Prostate gland (tissue), 2 donors: Measurements from ENCODE around the gene SSTR3.

Experiments
- CTCF ChIP-seq, 4 experiments: fragments of 200-600 bp in 2 of 4; fragments of 450-650 bp in 2 of 4; sonication (generic) in 2 of 4; IDR thresholded peaks; 1 replicate in 3 of 4; 2 replicates in 1 of 4; pipeline ENCODE4 v1.5.1; 2016 to 2019; ENCODE audit warnings: antibody characterized with exemption in 4 of 4, mild to moderate bottlenecking in 2 of 4, moderate library complexity in 2 of 4
- POLR2A ChIP-seq: fragments of 450-650 bp; IDR thresholded peaks from one replicate; pipeline ENCODE4 v1.6.1; 2016; ENCODE audit warnings: antibody characterized with exemption, mild to moderate bottlenecking

- no peak for TF ChIP-seq POLR2A
- TF ChIP-seq CTCF (IDR thresholded peaks at IDR 0.05), result no peak
Measured at GRCh38 chr22:37167981-37168647, 44.2 kb downstream of the SSTR3 start.
